ENCODE data around the gene ADAM23.

Gene ADAM23

DNA sequence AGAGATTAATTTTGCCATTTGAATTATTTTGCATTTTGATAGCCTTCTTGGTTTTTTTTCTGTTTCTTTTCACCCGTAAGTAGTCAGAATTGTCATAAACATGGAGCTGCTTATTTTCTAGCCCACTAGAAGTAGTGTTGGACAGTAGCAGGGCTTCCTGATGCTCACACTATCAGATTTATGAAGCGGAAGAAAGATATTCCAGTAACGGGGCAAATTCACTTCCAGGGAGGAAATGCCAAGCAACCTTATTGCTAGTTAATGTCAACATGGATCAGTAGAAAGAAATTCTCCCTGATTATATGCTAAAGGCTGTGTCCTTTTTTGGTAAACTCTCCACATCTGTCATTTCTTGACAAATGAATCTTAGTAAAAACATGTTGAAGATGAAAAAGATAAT, 19.2 kb upstream of the ADAM23 start:
- H3K36me3 ChIP-seq (ENCODE audit: control insufficient read depth, insufficient read depth, low read length), result no peaks in the 10 kb centered on the region
- H3K27ac ChIP-seq (ENCODE audit: low read depth, low read length, severe bottlenecking), result no peak overlapping the region
- H3K4me1 ChIP-seq (ENCODE audit: control insufficient read depth, insufficient read depth, low read length, poor library complexity, severe bottlenecking), result peaks cover 5% of the 10 kb centered on the region
- H3K9me3 ChIP-seq (ENCODE audit: control insufficient read depth, low read length), result no peaks in the 10 kb centered on the region
- H3K4me3 ChIP-seq (ENCODE audit: extremely low read depth, insufficient read depth, low read length, poor library complexity, severe bottlenecking), result no peak overlapping the region
- WGBS, 2 experiments (ENCODE audit: insufficient coverage in 2 of 2), result 80 to 83% methylated on average over 1 to 2 of the region's 3 CpGs

DNA sequence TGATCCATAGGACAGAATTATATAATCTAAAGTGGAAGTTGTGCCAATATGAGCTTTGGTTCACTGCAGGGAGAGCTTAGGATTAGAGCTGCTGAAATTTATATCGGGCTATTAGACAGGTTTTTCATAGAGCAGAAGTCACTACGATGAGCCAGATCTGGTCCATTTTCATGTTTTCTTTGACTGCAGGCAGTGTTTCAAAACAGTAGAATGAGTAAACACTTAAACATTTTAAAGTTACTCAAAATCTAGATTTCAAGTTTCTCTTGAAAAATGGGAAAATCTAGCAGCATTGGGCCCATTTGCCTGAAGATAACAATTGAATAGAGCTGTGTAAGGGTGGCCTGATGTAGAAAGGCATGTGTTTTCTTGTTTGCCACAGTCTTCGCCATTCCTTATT, 14.5 kb upstream of the ADAM23 start:
- Histone ChIP-seq H3K4me1 (ENCODE audit: control insufficient read depth, insufficient read depth, low read length, poor library complexity, severe bottlenecking) (peaks cover 2% of the 10 kb centered on the region), H3K36me3 (ENCODE audit: control insufficient read depth, insufficient read depth, low read length) (no peaks in the 10 kb centered on the region), H3K4me3 (ENCODE audit: extremely low read depth, insufficient read depth, low read length, poor library complexity, severe bottlenecking) (no peak overlapping the region), H3K27ac (ENCODE audit: low read depth, low read length, severe bottlenecking) (no peak overlapping the region), H3K9me3 (ENCODE audit: control insufficient read depth, low read length) (no peaks in the 10 kb centered on the region)
- WGBS, 2 experiments (ENCODE audit: insufficient coverage in 2 of 2), result 94% methylated on average over 2 of the region's 3 CpGs; no CpG with 5 or more reads in 1 of the 2 experiments

DNA sequence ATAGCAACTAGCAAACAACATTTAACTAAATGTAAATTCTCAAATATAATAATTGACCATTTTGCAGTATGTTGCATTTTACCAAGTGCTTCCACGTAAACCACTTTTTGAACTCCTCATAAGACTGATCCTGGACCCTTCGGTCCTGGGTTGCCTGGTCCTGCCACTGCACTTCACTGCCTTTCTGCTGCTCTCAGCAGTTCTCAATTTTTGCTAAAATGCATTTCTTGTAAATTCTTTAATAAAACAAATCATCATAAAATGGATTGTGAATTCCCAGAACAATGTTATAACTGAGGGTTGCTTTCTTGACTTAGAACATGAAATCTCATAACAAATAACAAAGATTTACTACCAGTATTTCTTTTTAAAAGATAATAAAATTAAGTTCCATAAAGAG, 12.9 kb upstream of the ADAM23 start:
- H3K36me3 ChIP-seq (ENCODE audit: control insufficient read depth, insufficient read depth, low read length), result no peaks in the 10 kb centered on the region
- no peaks in the 10 kb centered on the region for H3K9me3 ChIP-seq (ENCODE audit: control insufficient read depth, low read length)
- H3K4me1 ChIP-seq (ENCODE audit: control insufficient read depth, insufficient read depth, low read length, poor library complexity, severe bottlenecking), result no peaks in the 10 kb centered on the region
- H3K27ac ChIP-seq (ENCODE audit: low read depth, low read length, severe bottlenecking), result no peak overlapping the region
- H3K4me3 ChIP-seq (ENCODE audit: extremely low read depth, insufficient read depth, low read length, poor library complexity, severe bottlenecking), result no peak overlapping the region
- 83 to 100% methylated on average over 1 to 2 of the region's 2 CpGs for WGBS, 2 experiments (ENCODE audit: insufficient coverage in 2 of 2)

DNA sequence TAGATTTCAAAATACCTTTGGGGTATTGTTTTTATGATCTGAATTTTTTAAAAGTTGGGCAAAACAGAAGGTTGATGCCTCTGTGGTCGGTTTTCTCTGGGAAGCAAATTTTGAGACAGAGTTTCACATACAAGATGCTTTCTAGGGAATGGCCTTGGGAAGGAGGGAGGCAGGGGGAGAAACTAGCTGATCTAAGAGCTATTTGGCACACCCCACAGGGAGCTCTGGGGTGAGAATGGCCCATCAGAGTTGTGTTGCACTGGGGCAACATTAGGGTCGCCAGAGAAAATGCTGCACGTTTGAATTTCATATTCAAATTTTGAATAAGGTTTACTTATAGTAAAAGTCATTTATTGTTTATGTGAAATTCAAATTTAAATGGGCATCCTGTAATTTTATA, 11.9 kb upstream of the ADAM23 start:
- no peak overlapping the region for H3K27ac ChIP-seq (ENCODE audit: low read depth, low read length, severe bottlenecking)
- no peaks in the 10 kb centered on the region for H3K36me3 ChIP-seq (ENCODE audit: control insufficient read depth, insufficient read depth, low read length)
- H3K9me3 ChIP-seq (ENCODE audit: control insufficient read depth, low read length), result no peaks in the 10 kb centered on the region
- H3K4me1 ChIP-seq (ENCODE audit: control insufficient read depth, insufficient read depth, low read length, poor library complexity, severe bottlenecking), result no peaks in the 10 kb centered on the region
- no peak overlapping the region for H3K4me3 ChIP-seq (ENCODE audit: extremely low read depth, insufficient read depth, low read length, poor library complexity, severe bottlenecking)
- WGBS, 2 experiments (ENCODE audit: insufficient coverage in 2 of 2), result 86 to 92% methylated on average over 1 to 2 of the region's 3 CpGs

DNA sequence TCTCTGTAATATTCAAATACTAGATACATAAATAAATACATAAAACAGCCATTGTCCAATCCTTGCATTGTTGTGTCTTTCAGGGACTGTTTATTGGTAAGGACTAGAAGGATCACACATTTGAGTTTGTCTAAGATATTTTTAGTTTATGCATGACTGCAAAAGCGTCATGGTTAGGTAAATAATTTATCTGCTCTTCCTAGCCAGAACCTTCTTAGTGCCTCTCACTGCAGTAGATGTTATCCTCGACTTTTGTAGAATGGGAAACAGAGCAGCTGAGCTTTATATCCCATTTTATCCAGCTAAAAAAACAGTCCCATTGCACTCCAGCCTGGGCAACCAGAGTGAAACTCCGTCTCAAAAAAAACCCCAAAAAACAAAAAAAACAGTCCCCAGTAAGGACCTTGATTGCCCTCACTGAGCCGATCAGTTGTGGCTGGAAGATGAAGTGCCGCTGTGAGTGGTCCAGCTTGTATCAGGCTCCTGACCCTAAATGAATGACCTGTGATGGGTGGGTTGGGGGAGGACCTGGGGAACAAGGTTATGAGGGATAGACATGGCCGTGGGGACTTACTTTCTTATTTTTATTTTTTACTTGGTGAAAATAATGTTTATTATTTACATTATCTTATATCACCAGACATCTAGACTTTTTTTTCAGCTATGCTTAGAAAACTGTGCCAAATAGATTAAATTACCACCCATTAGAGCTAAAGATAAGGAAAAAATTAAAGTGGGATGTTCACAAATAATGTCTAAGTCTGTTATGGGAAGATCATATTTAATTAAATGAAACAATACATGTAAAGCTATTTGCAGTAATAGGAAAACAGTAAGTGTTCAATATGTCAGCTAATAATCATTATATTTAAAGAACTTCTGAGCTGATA, 10.9 kb upstream of the ADAM23 start:
- no peak overlapping the region for H3K4me3 ChIP-seq (ENCODE audit: extremely low read depth, insufficient read depth, low read length, poor library complexity, severe bottlenecking)
- no peak overlapping the region for H3K27ac ChIP-seq (ENCODE audit: low read depth, low read length, severe bottlenecking)
- 63 to 85% methylated on average over 2 of the region's 6 CpGs for WGBS, 2 experiments (ENCODE audit: insufficient coverage in 2 of 2)
- H3K4me1 ChIP-seq (ENCODE audit: control insufficient read depth, insufficient read depth, low read length, poor library complexity, severe bottlenecking), result no peaks in the 10 kb centered on the region
- H3K36me3 ChIP-seq (ENCODE audit: control insufficient read depth, insufficient read depth, low read length), result no peaks in the 10 kb centered on the region
- H3K9me3 ChIP-seq (ENCODE audit: control insufficient read depth, low read length), result no peaks in the 10 kb centered on the region

DNA sequence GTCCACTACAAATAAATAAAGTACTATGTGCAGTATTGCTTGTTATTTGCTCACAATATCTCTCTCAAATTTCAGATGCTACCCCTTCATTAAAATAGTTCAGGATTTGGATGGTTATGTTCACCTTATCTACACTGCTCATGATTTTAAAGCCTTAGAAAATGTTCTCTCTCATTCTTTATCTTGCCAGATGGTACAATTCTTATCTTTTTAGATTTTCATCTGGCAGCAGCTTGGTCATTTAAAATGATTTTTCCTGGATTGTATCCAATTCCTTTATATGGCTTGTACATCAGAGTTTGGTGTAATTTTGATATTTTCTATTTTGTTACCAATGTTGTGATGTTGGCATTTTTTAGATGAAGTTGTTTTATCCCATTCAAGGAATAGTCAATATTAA, 10.1 kb upstream of the ADAM23 start:
- Histone ChIP-seq H3K4me3 (ENCODE audit: extremely low read depth, insufficient read depth, low read length, poor library complexity, severe bottlenecking) (no peak overlapping the region), H3K4me1 (ENCODE audit: control insufficient read depth, insufficient read depth, low read length, poor library complexity, severe bottlenecking) (no peaks in the 10 kb centered on the region), H3K9me3 (ENCODE audit: control insufficient read depth, low read length) (no peaks in the 10 kb centered on the region)

DNA sequence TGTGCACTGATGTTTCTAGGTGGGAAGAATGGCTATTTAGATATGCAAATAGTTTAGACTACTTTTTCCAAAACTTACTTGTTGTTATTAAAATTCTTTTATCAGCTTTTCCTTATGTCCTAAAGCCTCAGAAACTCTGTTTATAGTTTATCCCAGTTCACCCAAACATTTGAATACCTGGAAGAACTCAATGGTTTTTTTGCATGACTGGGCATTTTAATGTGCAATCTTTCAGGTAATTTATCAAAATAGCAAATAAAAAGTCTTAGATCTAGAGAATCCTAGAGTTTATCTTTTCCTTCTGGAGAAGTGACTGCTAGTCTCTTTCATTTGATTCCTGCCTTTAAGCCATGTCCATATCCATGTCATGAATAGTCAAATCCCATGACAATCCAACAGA, 9.6 kb upstream of the ADAM23 start:
- Histone ChIP-seq H3K4me1 (ENCODE audit: control insufficient read depth, insufficient read depth, low read length, poor library complexity, severe bottlenecking) (no peaks in the 10 kb centered on the region), H3K36me3 (ENCODE audit: control insufficient read depth, insufficient read depth, low read length) (no peaks in the 10 kb centered on the region), H3K4me3 (ENCODE audit: extremely low read depth, insufficient read depth, low read length, poor library complexity, severe bottlenecking) (no peak overlapping the region), H3K27ac (ENCODE audit: low read depth, low read length, severe bottlenecking) (no peak overlapping the region), H3K9me3 (ENCODE audit: control insufficient read depth, low read length) (no peaks in the 10 kb centered on the region)

More for the DNA sequence above, 10.1 kb upstream of the ADAM23 start:
- Histone ChIP-seq H3K36me3 (ENCODE audit: control insufficient read depth, insufficient read depth, low read length) (no peaks in the 10 kb centered on the region), H3K27ac (ENCODE audit: low read depth, low read length, severe bottlenecking) (no peak overlapping the region)

DNA sequence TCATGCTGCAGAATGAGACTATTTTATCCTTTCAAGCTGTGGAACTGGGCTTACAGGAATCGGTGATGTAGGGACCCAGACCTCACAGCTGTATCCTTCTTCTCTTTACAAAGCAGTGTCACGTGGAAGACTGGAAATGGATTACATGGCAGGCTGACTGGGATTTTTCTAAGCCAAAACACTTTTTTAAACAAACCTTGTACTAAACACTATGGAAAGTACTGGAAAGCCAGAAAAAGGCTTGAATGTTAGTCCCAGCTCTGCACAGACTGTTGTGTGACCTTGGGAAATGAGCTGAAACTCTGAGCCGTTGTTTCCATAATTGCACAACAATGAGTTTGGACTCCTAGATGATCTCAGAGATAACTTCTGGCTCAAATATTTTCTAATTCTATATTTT, 7.6 kb upstream of the ADAM23 start:
- H3K4me3 ChIP-seq (ENCODE audit: extremely low read depth, insufficient read depth, low read length, poor library complexity, severe bottlenecking), result no peak overlapping the region
- 80 to 95% methylated on average over 2 to 3 of the region's 3 CpGs for WGBS, 2 experiments (ENCODE audit: insufficient coverage in 2 of 2)
- H3K27ac ChIP-seq (ENCODE audit: low read depth, low read length, severe bottlenecking), result no peak overlapping the region
- H3K4me1 ChIP-seq (ENCODE audit: control insufficient read depth, insufficient read depth, low read length, poor library complexity, severe bottlenecking), result no peaks in the 10 kb centered on the region
- no peaks in the 10 kb centered on the region for H3K36me3 ChIP-seq (ENCODE audit: control insufficient read depth, insufficient read depth, low read length)
- H3K9me3 ChIP-seq (ENCODE audit: control insufficient read depth, low read length), result no peaks in the 10 kb centered on the region

DNA sequence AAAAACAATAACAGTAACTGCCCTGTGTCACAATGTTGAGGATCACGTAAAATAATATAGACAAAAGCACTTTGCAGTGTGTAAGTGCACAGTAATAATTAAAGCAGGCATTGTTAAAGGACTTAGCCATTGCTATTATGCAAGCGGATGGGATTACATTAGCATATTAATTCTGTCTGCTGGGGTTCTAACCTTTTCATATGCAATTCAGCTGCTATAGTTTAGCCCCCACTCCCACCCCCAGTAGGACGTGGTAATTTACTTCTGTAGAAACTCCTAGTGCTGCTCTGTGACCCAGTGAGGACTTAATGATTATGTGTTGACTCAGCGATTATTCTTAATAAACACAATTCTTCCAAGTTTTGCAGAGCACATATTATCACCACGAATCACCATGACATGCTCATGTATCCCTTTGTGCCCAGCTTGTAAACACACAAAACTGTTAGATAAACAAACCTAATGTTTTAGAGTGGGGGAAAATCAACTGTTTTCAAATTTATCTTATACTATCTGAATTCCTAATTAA, 5.1 kb upstream of the ADAM23 start:
- Histone ChIP-seq H3K36me3 (ENCODE audit: control insufficient read depth, insufficient read depth, low read length) (no peaks in the 10 kb centered on the region), H3K4me3 (ENCODE audit: extremely low read depth, insufficient read depth, low read length, poor library complexity, severe bottlenecking) (no peak overlapping the region), H3K4me1 (ENCODE audit: control insufficient read depth, insufficient read depth, low read length, poor library complexity, severe bottlenecking) (no peaks in the 10 kb centered on the region), H3K27ac (ENCODE audit: low read depth, low read length, severe bottlenecking) (no peak overlapping the region), H3K9me3 (ENCODE audit: control insufficient read depth, low read length) (no peaks in the 10 kb centered on the region)
- WGBS, 2 experiments (ENCODE audit: insufficient coverage in 2 of 2), result 72% methylated on average over 3 of the region's 5 CpGs; no CpG with 5 or more reads in 1 of the 2 experiments

DNA sequence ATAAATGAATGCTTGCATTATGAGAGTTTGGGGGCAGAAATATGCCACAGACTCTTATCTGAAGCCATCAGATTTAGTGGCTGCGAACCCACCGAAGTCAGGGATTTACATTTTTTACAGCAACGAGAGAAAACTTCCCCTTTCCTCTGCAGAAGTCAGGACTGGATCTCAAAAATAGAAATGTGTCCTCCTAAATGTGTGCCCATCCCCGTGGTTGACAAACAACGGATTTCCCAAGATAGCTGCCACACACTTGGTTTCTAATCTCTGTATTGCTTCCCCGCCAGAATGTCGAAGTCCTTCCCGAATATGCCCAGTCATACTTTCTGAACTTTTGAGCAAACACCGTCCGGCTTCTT, 879 bp upstream of the ADAM23 start:
- Histone ChIP-seq H3K9me3 (ENCODE audit: control insufficient read depth, low read length) (no peaks in the 10 kb centered on the region), H3K27ac (ENCODE audit: low read depth, low read length, severe bottlenecking) (no peak overlapping the region), H3K36me3 (ENCODE audit: control insufficient read depth, insufficient read depth, low read length) (no peaks in the 10 kb centered on the region), H3K4me3 (ENCODE audit: extremely low read depth, insufficient read depth, low read length, poor library complexity, severe bottlenecking) (no peak overlapping the region), H3K4me1 (ENCODE audit: control insufficient read depth, insufficient read depth, low read length, poor library complexity, severe bottlenecking) (no peaks in the 10 kb centered on the region)
- 33 to 45% methylated on average over 10 of the region's 10 CpGs for WGBS, 2 experiments (ENCODE audit: insufficient coverage in 2 of 2)

DNA sequence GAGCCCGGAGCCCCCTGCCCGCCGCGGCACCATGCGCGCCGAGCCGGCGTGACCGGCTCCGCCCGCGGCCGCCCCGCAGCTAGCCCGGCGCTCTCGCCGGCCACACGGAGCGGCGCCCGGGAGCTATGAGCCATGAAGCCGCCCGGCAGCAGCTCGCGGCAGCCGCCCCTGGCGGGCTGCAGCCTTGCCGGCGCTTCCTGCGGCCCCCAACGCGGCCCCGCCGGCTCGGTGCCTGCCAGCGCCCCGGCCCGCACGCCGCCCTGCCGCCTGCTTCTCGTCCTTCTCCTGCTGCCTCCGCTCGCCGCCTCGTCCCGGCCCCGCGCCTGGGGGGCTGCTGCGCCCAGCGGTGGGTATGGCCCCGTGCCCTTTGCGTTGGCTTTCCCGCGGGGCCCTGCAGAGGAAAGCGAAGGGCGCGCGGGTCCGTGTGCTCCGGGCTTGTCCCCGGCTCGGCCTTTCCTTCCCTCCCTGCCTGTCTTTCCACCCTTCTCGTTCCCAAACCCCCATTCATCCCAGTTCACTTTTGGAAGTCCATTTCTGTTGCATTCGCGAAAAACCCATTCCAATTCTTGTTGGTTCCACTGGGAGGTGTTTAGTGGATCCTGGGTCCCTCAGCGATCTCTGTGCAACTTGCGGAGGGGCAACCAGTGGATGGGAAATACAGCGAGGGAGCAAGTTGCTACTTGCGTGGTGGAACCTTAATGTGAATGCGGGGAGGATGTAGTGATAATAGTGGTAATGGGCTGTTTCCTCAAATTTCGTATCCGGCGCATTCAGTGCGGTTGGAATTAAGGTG, 599 bp downstream of the ADAM23 start:
- Histone ChIP-seq H3K27ac (ENCODE audit: low read depth, low read length, severe bottlenecking) (no peak overlapping the region), H3K9me3 (ENCODE audit: control insufficient read depth, low read length) (no peaks in the 10 kb centered on the region), H3K4me1 (ENCODE audit: control insufficient read depth, insufficient read depth, low read length, poor library complexity, severe bottlenecking) (no peaks in the 10 kb centered on the region), H3K36me3 (ENCODE audit: control insufficient read depth, insufficient read depth, low read length) (peaks cover 8% of the 10 kb centered on the region), H3K4me3 (ENCODE audit: extremely low read depth, insufficient read depth, low read length, poor library complexity, severe bottlenecking) (peak overlapping the region; percentile 62)
- 1 to 2% methylated on average over 63 to 70 of the region's 77 CpGs for WGBS, 2 experiments (ENCODE audit: insufficient coverage in 2 of 2)
